Measurements from ENCODE around the gene EFS.

GRCh38 chr14:23372509-23372908, 7.5 kb upstream of the EFS start, which contains the start of gene IL25:
- TF ChIP-seq CTCF (IDR thresholded peaks at IDR 0.05) (no peak), POLR2A (IDR thresholded peaks at IDR 0.05) (no peak)
